8988T (cell line): ENCODE results near the gene SLC22A3.
A peak's percentile ranks its signal among the peaks of the same experiment; 100 is the strongest.
"Not testable (repeated sequence)": the region's sequence is repeated elsewhere in the genome, so short reads cannot be mapped to it uniquely, and the experiment has no call there.

Source experiments
- DNase-seq: peaks from one replicate; pipeline ENCODE4 v3.0.0; 2011

SLC22A3 gene, protein sequence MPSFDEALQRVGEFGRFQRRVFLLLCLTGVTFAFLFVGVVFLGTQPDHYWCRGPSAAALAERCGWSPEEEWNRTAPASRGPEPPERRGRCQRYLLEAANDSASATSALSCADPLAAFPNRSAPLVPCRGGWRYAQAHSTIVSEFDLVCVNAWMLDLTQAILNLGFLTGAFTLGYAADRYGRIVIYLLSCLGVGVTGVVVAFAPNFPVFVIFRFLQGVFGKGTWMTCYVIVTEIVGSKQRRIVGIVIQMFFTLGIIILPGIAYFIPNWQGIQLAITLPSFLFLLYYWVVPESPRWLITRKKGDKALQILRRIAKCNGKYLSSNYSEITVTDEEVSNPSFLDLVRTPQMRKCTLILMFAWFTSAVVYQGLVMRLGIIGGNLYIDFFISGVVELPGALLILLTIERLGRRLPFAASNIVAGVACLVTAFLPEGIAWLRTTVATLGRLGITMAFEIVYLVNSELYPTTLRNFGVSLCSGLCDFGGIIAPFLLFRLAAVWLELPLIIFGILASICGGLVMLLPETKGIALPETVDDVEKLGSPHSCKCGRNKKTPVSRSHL

DNA sequence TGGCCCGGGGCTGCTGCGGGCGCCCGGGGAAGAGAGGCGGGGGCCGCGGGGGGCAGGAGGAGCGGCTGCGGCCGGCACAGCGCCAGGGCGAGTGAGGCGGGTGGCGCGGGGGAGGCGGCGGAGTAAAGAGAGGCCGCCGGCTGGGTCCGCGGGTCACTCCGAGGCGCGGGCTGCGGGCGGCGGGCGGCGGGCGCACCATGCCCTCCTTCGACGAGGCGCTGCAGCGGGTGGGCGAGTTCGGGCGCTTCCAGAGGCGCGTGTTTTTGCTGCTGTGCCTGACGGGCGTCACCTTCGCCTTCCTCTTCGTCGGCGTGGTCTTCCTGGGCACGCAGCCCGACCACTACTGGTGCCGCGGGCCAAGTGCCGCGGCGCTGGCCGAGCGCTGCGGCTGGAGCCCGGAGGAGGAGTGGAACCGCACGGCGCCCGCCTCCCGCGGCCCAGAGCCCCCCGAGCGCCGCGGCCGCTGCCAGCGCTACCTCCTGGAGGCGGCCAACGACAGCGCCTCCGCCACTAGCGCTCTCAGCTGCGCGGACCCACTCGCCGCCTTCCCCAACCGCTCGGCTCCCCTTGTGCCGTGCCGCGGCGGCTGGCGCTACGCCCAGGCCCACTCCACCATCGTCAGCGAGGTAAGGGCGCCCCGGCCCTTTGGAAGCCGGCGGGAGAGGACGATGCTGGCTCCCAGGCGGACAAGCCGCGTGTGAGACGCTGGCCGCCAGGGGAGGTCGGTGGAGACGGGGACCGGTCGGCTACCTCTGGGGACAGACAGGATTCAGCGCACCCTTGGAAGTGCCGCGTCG is at the start of gene SLC22A3:
SLC22A3 (plus strand) TSS at position 156 of the 797 bp plus-strand sequence; CDS start at position 198, 42 bp downstream.
- peak; percentile 93 for DNase-seq

DNA sequence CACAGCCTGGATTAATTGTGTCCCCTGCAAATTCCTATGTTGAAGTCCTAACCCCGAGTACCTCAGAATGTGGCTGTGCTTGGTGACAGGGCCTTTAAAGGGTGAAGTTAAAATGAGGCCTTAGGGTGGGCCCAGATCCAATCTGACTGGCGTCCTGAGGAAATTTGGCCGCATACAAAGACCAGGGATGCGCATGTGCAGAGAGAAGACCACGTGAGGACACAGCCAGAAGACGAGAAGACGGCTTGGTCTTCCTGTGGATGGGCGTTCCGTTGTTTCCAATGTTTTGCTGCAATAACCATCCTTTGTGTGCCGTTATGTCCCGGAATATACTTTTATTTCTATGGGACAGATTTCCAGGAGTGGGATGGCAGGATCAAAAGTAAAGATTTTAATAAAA is 48.6 kb upstream of the SLC22A3 start:
- no peak for DNase-seq

DNA sequence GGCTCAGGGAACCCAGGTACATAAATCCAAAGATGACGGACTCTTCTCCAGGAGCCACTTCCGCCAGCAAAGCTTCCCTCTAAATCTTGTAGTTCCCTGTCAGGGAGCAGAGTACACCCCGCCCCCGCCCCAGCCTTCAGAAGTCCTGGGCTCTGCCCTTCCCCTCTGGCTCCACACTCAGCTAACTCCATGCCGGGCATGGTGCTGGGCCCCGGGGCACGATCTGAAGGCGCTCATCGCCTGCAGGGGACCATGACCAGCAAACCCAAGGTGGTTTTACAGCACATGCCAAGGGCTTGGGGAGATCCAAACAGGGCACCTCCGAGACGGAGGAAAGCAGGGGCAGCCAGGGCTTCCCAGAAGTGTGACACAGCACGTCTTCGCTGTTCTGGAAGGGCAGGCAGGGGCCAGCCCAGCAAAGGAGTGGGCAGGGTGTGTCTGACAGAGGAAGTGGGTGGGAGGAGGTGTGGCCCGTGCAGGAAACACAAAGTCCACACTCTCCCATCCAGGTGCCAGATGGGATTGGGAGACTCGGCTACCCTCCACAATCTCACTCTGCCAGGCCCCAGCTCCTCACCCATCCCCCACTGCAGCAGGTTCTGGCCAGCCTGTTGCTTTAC is 48.0 kb upstream of the SLC22A3 start:
- no peak for DNase-seq

DNA sequence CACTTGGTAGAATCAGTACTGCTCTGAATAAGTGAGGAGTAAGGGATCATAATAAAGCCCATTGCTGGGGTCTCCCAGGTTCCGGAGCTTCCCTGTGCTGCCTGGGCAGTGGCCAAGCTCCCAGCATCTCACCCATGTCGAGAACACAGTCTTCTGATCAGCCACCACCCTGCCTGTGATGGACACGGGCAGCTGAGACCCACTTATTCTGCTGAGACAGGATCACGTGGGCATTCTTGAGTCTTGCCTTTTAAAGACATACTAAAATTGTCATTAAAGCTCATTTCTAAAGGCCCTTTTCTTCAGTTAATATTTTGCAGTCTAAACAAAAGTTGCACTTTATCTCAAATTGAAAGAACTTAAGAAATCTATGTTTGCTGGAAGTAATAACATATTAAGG is 46.8 kb upstream of the SLC22A3 start:
- no peak for DNase-seq

DNA sequence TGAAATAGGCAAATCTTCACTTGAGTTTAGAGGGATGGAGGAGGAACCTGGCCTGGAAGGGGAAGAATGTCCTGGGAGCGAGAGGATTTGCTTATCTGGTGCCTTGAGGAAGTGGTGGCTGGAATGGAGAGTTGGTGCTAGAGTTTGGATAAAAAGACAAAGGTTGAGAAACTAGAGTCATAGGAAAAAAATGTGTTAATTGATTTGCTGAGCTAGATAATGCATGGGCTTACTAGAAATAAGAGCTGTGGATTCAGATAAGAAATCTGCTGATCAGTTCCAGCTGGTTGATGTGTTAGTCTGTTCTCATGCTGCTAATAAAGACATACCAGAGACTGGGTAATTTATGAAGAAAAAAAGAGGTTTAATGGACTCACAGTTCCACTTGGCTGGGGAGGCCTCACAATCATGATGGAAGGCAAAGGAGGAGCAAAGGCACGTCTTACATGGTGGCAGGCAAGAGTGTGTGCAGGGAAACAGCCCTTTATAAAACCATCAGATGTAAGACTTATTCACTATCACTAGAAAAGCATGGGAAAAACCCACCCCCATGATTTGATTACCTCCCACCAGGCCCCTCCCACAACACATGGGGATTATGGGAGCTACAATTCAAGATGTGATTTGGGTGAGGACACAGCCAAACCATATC is 45.6 kb upstream of the SLC22A3 start:
- not testable (repeated sequence) for DNase-seq

DNA sequence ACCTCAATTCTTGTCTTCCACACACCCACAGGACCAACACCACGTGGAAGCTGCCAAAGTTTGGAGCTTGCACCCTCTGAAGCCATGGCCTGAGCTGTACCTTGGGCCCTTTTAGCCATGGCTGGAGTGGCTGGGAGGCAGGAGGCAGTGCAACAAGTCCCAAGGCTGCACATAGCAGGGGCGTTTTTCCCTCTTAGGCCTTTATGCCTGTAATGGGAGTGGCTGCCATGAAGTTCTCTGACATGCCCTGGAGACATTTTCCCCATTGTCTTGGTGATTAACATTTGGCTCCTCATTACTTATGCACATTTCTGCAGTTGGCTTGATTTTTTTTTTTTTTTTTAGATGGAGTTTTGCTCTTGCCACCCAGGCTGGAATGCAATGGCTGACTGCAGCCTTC is 44.4 kb upstream of the SLC22A3 start:
- no peak for DNase-seq

DNA sequence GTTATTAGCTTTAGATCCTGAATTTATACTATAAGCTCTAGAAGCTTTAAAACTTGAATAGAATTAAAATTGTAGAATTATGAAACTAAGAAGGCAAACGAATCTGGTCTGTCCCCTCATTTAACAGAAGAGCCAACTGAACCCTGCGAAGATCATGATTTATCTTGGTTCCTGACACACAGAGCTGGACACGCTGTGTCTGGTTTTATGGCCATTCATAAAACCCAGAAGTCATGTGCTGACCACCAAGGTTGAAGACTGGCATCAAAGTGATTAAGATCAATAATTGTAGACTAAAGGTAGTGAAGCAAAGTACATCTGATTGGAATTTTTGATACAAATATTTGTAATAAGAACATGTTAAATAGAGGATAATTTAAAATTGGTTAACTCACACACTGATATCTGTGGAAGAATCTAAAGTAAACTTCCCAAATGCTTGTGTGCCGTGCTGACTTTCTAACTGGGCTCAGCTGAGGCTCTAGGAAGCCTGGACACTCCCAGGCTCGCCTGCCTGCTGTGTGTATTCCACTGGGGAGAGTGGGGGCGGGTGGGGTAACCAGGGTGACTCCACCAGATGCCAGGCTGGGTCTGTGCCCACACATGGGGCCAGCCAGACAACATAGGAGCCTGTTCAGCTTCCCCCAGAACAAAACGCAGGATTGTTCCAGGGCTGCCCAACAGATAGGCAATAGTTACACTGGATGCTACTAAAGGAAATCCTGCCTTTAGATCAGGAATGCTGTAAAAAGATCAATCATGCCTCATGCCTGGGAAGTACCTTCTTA is 42.1 kb upstream of the SLC22A3 start:
- no peak for DNase-seq

DNA sequence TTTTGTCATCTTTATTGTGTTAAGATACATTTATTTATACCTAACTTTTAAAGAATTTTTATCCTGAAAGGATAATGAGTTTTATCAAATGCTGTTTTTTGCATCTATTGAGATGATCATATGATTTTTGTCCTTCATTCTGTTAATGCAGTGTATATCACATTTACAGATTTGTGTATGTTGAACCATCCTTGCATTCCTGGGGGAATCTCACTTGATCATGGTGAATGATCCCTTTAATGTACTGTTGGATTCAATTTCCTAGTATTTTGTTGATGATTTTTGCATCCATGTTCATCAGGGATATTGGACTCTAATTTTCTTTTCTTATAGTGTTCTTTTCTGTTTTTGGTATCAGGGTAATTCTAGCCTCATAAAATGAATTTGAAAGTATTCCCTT is 38.5 kb upstream of the SLC22A3 start:
- DNase-seq = no peak

DNA sequence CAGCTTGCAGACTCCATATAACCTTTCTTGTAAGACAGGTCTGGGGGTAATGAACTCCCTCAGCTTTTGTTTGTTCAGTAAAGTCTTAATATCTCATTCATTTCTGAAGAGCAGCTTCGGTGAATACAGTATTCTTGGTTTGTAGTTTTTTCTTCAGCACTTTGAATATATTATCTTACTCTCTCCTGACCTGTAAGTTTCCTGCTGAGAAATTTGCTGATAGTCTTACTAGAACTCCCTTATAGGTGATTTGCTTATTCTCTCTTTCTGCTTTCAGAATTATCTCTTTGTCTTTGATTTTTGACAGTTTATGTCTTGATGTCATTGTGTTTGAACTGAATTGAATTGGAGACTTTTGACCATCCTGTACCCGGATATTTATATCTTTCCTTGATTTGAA is 35.3 kb upstream of the SLC22A3 start:
- no peak for DNase-seq

DNA sequence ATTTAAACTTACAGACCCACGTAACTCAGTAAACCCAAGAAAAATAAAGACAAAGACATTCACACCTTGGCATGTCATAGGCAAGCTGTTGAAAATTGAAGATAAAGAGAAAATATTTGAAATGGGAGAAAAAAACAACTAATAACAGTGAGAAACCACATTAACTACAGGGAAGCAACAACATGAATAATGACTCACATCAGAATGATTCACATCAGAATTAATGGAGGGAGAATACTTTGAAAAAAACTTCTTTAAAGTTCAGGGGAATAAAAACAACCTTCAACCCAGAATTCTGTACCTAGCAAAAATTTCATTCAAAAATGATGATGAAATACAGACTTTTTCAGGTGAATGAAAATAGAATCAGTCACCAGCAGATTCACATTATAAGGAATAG is 32.9 kb upstream of the SLC22A3 start:
- no peak for DNase-seq

DNA sequence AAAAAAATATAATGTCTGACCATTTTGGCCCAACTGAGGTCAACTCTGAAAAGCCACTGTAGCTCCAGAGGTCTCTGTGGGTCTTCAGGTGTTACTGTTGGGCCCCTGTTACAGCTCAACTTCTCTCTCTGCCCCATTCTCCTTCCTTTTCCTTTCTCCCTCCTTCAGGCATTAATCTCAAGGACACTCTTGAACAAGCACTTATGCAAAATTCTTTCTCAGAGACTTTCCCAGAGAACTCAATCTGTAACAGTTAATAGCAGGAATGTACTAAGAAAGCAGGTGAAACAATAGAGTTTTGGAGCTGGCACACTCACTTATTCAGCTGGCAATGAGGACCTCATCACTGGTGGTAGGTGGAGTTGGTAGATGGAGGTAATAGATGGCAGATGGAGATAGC is 31.9 kb upstream of the SLC22A3 start:
- no peak for DNase-seq

DNA sequence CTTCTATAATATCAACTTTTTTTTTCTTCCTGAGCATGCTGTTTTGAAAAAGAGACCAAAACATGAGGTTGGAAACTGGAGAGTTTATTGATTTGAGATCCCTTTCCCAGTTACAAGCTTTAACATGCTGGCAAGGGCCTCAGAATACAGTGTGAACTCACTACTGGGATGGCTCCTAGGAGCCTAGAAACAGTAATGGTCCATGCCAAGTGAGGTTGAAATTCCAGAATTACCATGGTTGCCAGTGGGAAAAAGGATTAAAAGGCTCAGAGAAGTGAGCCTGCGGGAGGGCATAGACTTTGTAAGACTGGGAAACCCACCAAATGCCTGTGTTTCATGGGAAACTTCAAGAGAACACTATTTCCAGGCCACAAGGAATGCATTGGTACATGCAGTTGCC is 28.9 kb upstream of the SLC22A3 start:
- DNase-seq = no peak

DNA sequence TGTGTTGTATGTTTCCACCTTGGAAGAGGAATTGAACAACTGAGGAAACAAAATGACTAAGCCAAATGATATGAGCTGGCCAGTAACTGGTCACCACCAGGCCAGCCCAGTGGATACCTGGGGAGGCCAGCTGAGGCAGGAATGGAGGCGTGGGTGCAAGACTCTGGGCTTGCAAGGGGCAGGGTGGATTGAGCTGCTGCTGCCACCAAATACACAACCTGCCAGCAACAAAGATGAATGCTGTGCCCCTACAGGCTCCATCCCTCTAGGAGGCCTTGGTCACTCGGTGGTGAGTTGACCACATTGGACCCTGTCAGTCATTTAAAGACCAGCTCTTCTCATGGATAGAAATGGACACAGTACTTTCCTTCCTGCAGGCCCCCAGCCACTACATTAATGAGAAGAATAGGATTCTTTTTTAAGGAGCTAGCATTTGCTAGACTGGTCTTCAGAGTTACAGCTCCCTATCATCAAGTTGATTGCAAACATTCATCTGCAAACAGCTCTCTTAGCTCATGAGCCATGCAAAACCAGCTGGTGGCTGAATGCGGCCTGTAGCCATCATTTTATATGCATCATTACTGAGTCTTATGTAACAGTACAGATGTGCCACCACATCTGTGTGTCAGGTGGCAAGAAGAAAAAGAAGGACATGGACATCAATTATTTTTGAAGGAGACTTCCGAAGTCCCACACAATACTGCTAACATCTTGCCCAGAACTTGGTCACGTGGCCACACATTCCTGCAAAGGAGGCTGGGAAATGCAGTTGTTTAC is 26.3 kb upstream of the SLC22A3 start:
- no peak for DNase-seq

DNA sequence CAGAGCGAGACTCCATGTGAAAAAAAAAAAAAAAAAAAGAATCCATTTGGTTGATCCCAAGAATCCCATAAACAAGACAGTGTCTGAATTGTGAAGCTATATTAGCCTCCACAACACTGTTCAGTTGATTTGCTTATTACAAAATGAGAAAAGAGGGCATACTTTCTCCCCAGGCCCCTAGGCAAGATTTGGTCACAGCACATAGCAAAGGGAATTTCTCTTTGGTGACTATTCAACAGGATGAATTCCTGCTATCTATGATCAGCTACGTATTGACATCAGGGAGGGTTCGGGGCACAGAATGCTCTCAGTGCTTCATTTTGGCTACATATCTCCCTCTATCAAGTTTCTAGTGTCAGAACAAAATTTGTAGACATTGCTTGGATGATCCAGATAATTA is 20.2 kb upstream of the SLC22A3 start:
- DNase-seq = no peak

DNA sequence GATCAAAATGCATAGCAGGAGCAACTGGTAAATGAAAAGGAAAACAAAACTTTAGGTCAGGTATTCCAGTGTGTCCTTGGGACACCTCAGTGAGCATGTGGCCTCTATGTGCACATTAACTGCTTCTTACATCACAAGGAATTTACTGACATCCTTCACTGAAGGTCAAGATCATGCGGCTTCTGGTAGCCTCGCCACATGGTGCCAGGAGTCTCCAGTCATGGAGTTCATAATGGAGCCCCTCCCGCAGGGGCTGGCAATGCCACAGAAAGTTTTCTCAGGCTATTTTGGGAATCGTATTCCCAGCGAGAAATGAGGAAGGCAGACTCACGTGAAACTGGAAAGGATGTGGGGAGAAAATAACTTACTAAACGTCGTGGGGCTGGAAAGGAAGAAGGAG is 19.7 kb upstream of the SLC22A3 start:
- no peak for DNase-seq

DNA sequence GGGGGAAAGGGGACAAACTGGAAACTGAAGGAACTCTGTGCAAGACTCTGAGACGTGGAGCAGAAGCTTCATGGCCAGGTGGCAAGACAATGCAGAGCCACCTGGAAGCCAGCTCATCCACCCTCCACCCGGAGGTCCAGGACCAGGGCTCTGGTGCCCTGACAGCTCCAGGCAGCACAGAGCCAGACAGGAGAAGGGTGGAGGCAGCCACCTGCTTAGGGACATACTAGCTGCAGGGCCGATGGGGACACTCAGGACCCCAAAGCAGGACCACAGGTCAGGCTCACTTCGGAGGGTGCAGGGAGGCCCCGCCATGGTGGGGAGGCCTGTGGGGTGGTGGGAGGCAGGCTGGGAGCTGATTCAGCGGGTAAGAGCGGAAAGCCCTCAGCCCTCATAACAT is 19.0 kb upstream of the SLC22A3 start:
- no peak for DNase-seq

DNA sequence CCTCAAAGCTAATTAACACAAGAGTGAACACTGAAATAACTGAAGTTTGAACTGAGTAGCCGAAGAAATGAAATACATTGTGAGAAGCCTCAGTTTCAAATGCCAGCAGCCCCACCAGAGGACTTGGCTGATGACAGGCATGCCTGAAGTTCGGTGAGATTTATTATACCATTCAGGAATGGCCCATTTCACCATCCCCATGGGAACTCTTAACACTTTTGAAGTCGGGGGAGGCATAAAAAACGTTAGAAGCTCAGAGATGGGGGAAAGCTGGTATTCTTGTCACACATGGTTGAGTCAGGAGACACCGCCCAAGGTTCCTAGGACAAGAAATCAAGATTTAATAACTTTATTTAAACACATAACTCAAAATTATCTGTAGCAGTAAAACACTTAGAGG is 17.6 kb upstream of the SLC22A3 start:
- no peak for DNase-seq

DNA sequence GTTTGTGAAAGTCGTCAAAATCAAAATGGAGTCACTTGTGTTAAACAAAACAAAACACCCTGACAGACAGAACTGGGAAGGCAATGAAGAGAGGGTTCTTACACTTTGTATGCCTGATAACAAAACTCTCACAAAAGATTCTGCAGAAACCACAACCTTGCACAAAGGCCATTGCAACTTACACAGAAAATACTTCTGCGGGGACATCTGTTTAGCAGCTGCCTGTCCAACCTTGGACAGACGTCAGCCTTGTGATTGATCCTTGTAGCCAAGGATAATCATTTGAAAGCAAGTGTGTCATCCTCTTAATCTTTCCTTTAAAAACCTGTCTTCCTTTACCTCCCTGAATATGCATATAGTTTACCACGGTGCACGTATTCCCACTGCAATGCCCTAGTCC is 17.0 kb upstream of the SLC22A3 start:
- no peak for DNase-seq

DNA sequence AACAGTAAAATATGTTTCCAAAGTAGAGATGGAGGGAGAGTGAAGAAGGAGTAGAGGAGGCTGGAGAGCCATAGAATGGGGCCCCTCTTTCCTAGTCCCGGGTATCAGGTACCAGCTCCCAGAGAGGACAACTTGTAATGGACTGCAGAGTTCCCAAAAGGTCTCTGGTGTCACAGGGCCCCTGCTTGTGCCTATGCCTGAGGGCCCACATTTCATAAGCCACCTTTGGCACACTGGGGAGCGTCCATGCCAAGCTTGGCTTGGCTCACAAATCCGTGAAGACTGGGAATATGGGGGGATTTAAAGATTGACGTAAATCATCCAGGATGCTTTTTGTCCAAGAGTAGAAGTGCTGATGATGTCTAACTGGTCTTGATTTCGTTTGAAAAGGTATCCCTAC is 16.4 kb upstream of the SLC22A3 start:
- DNase-seq = no peak

DNA sequence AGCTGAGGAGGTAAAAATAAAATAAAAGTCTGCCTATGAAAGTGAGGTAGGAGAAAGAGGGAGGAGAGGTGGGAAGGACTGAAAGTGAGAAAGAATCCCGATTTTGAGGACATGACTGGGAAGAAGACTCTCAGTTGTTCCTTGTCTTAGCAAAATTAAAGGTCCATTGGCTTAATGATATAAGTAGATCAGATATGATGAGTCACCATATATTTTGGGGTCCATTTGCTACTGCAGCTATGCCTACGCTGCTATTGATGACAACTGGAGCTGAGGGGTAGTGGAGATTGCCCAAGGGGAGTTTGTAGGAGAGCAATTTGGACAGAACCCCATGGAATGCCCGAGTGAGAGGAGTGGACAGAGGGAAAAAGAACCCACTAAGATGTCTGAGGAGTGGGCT is 15.1 kb upstream of the SLC22A3 start:
- no peak for DNase-seq

DNA sequence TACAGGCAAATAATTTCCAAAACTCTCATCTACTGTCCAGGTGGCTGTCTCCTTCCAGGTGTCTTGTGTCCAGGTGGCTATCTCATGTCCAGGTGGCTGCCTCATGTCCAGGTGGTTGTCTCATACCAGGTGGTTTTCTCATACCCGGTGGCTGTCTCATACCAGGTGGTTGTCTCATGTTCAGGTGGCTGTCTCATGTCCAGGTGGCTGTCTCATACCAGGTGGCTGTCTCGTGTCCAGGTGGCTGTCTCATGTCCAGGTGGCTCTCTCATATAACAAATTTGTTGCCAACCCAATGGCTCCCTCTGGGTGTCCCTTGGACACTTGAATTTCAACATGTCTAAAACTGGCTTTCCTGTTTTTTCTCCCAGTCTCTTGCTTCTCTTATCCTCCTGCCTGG is 14.3 kb upstream of the SLC22A3 start:
- no peak for DNase-seq
